Activated CD8-positive, alpha-beta memory T cell treated with anti-CD3 and anti-CD28 coated beads for 48 hours (primary cell): ENCODE results near the gene TBXAS1.
"Not testable (repeated sequence)": the region's sequence is repeated elsewhere in the genome, so short reads cannot be mapped to it uniquely, and the experiment has no call there.

ENCODE experiments used
- DNase-seq, 3 experiments: peaks; one replicate each; pipeline ENCODE4 v3.0.0-alpha.2; 2020; ENCODE audit warnings: low read depth in 2 of 3, low spot score in 2 of 3

Gene TBXAS1

DNA sequence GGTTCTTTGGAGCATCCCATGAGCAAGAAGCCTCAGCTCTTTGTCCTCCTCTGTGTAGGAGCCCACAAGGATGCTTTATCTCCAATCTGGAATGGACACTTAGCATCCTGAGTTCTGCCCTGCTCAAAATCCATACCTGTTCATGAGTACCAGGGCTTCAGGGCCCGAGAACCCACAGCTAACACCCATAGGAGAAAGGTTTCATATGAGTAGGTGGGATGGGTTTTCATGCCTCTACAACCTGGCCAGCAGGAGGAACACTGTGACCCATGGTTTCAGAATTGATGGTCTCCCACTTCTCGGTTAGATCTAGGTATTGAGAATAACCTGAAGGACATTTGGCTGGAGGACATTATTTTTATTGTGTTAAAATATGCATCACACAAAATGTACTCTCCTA, 57.8 kb downstream of the TBXAS1 start:
- DNase-seq = no peak

DNA sequence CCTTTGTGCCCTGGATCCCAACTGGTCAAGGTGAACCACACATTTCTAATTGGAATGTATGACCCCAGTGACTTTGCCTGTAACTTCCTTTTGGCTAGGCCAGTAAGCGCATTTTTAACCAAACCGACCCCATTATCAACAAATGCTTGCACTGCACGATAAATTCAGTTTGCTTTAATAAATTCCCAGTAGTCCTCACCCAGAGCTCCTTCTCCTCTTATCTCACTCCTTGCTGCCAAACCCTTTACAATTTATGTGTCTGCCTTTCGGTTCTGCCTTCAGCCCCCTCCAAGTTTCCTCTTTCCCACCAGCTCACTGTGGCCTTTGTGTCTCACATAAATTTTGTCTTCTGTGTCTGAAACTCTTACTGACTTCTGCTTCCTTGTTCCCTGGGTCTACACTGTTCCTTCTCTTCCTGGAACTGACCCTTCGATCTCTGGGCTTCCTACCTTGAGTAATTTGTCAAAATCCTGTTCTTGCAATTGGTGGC, 59.0 kb downstream of the TBXAS1 start:
- no peak for DNase-seq

DNA sequence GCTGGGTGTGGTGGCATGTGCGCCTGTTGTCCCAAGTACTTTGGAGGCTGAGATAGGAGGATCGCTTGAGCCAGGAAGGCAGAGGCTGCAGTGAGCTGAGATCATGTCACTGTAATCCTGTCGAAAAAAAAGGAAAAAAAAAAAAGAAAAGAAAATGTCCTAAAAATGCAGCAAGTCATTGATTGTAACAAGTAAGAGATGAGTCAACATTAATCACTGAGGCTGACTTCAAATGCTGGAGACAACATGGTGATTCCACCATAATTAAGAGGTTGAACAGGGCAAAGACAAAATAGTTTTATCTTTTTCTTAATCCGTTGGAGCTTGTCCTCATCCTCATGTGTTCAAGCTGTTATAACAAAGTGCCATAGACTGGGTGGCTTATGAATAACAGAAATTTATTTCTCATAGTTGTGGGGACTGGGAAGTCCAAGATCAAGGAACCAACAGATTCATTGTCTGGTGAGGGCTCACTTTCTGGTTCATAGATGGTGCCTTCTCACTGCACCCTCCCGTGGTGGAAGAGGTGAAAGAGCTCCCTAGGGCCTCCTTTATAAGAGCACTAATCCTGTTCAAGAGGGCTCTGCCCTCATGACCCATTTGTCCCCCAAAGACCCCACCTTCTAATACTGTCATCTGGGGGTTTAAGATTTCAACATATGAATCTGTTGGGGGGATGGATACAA, 60.3 kb downstream of the TBXAS1 start:
- no peak for DNase-seq

DNA sequence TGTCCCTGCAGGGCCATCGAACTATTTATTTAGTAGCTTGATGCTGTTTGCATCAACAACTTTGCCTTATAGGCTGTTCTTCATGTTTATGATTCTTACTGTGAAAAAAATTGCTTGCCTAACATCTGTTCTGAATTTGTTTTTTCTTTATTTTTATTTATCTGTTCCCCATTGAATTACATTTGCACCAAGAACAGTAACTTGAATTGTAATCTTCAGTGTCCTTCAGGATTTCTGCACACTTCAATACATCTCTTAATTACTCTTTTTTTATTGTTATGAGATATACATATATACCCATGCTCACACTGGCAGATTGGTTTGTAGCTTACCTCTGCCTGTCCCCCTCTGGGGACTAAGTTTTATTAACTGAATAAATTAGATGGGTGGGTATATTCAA, 64.4 kb downstream of the TBXAS1 start:
- DNase-seq = no peak

DNA sequence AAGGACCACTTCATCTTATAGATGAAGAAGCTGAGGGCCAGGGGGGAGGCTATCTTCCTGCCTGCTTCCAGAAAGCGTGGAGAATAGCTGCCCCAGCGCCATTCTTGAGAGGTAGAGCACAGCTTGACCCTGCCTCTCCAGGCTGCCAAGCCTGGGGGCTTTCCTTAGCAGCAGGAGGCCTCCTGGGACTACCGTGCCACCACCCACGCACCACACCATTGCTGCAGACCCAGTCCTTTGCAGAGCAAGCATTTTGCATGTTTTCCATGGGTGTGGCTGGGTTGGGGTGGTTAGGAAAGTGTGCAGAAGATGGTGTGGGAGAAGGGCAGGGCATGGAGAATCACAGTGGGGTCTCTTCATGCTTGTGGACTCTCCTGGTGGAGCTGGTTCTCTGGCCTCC, 64.9 kb downstream of the TBXAS1 start:
- no peak for DNase-seq

DNA sequence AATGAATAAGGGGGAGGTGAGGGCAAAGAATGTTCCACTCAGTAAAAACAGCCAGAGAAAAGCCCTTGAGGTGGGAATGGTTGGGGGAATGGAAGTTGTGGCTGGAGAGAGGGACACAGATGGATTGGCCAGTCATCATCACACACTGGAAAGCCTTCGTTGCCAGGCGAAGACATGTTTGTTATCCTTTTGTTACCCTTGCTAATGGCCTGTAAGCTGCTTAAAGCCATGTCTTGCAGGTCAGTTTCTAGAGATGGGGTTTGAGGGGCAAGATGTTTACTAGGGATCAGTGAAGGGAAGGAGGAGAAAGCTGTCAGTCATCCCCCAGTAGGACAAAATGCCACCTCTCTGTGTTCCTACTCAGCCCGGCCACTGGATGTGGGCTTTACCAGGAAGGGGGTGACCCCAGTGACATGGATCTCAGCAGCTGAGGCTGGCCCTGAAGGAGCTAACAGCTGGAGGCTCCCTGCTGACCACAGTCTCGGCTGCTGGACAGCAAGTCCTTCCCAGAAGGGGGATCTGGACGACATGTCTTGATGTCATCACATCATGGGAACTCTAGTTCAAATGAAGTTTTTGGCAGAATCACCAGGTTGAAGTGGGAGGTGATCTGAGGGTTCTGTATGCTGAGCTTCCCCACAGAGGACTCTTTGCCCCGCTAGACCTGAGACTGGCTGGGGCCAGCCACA, 66.2 kb downstream of the TBXAS1 start:
- DNase-seq = no peak

DNA sequence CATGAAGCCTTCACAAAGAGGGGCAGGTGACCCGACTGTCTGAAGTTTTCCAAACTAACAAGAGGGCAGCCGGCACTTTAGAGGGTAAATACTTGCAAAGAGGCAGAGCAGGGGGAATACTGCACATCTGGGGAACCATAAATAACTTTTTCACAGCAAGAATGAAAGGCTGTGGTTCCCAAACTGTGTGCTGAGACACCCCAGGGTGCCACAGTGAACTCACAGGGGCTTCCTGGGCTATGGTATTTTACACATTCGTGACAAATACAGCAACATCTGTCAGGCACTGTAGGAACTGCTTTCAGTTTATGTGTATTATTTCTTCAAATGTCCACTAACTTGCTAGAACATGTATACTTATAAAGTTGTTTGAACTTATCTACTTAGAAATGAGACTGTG, 67.2 kb downstream of the TBXAS1 start:
- no peak for DNase-seq

DNA sequence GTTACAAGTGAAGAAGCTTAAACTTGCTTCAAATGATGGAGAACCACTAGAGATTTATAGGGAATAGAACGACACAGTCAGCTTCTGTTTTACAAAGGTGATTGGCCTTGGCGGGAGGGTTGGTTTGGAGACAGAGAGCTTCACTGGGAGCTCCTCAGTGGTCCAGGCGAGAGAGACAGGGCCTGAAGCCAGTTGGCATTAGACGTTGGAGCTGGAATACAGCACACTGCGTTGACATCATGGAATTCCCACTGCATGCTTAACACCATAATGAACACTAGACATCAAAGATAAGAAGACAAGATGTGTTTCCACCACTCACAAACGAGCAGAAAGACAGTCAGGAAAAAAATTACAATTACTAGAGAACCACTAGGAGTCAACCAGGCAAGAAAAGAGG, 67.8 kb downstream of the TBXAS1 start:
- no peak for DNase-seq

DNA sequence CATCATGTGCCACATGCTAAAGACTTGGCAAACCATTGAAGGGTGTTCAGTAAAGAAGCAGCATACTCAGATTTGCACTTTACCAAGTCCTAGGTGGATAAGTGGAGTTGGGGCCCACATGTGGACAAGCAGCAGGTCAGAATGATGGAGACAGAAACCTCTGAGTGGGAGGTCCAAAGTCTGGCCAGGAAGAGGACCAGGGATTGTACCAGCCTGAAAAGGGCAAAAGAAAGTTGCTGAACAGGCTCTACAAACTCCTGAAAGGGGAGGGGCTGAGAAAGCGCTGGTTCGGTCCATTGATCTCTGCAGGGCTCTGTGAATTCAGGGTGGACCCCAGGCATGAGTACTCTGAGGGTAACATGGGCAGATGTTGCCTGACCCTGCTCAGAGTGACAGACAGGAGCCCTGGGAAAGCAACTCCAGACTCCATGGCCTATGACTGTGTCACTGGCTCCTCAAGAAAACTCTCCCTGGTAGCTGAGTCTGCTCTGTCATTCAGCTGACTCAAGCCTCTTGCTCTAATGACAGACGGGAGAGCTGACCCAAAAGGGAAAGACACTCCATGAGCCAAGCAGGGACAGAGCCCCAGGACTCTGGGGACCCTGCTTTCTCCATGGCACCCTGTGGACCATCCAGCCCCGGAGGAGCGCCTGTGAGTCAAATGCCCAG, 68.5 kb downstream of the TBXAS1 start:
- DNase-seq = no peak

DNA sequence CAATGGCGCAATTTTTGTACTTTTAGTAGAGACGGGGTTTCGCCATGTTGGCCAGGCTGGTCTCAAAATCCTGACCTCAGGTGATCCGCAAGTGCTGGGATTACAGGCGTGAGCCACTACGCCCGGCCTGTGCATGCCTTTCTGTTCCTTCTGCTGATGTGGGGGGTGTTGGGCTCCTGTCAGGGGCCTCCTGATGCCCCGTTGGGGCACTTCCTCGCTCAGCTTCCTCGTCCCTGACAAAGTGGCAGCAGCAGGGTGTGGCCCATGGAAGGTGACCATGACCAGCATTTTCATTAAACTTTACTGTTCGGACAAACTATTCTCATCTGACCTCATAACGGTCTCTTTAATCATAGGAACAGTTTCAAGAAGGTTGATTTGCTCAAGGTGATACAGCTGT, 69.4 kb downstream of the TBXAS1 start:
- no peak for DNase-seq

DNA sequence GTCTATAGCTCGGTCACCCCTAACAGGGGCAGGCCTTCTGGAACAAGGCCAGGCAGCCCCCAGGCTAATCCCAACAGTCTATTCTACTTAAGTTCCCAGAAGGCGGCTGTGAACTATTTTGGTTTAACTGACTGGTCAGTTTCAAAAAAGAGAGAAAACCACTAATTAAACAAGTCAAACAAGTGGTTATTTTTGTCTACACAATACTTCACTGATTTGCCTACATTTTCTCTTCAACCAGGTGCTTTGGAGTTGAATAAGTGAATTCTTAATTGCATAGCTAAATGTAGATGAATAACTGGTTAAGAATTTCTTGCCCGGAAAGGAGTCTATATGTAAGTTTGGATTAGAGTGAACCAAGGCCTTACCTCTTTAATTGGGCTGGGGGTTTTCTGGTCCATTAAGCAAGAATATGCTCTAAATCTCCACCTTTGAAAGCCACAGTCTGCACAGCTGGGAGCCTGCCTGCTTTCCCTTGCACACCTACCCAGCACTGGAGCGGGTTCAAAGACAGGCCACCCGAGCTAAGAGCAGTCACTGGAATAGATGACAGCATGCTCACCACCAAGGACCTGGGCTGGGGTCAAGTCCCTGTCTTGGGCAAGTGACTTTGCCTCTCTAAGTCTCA, 70.4 kb downstream of the TBXAS1 start:
- no peak for DNase-seq

DNA sequence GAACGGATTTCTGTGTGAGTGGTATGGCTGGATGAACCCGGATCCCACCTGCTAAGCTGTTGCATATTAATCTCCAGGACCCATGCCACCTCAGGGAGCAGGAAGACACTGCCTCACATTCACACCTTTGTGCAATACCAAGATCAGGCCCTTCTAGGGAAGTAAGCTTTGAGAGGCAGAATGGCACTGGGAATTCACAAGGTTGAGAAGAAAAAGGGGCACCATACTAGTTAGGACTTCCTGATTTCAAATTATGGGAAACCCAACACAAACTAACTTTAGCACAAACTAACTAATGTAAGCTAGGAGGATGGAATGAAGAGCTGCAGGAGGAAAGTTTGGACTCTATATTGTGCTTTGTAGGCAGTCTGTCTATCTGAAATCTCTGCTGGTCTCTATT, 71.3 kb downstream of the TBXAS1 start:
- DNase-seq = no peak

DNA sequence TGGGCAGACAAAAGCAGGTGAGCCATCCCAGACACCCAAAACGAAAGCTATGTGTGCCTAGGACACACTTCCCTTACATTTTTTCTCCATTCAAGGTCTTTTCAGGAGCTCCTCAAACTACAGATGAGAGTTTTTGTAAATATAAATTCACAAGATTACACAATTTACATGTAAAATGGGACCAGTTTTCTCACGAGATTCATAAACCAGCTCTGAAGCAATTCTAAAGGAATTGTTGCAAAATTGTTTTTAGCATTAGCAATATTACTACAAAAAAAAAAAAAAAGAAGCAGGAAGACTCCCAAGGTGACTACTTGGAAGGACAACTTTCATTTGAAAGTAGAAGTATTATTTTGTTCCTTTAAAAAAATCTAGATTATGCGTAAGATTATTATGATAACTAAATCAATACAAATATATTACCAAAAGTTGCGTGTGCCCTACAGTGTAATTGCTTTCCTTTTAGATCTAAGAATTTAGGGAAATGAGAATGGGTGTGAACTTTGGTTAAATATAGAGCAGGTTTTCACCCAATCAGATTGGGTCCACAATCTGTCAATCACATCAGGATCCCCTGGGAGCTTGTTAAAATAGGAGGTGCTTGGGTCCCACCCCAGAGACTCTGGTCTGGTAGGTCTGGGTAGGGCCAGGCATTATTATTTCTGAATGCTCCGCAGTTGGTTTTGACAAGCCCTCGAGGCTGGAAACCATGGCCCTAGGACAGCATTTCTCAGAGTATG, 72.2 kb downstream of the TBXAS1 start:
- DNase-seq = no peak

DNA sequence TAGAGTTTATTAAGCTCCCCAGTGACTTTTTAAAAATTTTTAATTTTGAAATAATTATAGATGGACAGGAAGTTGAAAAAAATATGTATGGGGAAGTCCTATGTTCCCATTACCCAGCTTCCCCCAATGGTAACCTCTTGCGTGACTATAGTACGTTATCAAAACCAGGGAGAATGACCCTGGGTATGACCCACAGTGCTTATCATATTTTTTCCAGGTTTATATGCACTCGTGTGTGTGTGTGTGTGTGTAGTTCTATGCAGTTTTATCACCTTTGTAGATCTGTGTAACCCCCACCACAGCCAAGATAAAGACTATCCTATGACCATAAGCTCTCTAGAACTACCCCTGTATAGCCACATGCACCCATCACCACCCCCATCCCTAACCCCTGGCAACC, 72.8 kb downstream of the TBXAS1 start:
- no peak for DNase-seq

DNA sequence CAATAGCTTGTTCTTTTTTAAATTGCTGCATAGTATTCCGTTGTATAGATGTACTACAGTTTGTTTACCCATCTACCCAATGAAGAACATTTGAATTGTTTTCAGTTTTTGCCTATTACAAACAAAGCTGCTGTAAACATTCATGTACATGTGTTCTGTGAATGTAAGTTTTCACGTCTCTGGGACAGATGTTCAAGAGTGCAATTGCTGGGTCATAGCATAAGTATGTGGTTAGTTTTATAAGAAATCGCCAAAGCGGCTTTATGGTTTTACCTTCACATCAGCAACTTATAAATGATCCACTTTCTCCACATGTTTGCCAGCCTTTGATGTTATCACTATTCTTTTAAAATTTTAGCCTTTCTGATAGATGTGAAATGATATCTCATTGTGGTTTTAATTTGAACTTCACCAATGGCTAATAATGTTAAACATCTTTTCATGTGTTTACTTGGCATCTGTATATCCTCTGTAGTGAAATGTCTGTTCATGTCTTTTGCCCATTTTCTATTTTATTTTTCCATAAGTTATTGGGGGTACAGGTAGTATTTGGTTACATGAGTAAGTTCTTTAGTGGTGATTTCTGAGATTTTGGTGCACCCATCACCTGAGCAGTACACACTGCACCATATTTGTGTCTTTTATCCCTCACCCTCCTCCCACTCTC, 73.5 kb downstream of the TBXAS1 start:
- no peak for DNase-seq

DNA sequence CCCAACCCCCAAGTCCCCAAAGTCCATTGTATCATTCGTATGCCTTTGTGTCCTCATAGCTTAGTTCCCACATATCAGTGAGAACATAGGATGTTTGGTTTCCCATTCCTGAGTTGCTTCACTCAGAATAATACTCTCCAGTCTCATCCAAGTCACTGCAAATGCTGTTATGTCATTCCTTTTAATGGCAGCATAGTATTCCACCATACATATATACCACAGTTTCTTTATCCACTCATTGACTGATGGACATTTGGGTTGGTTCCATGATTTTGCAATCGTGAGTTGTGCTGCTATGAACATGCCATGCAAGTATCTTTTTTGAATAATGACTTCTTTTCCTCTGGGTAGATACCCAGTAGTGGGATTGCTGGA, 74.0 kb downstream of the TBXAS1 start:
- DNase-seq = not testable (repeated sequence)

DNA sequence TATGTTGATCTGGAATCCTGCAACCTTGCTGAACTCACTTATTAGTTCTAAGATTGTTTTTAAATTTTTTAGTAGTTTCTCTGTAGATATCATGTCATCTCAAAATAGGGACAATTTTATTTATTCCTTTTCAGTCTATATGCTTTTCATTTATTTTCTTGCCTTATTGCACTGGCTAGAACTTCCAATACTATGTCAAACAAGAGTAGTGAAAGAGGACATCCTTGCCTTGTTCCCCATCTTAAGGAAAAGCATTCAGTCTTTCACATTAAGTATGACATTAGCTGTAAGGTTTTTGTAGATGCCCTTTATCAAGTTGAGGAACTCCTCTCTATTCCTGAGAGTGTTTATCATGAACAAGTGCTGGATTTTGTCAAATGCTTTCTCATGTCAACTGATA, 77.8 kb downstream of the TBXAS1 start:
- no peak for DNase-seq

DNA sequence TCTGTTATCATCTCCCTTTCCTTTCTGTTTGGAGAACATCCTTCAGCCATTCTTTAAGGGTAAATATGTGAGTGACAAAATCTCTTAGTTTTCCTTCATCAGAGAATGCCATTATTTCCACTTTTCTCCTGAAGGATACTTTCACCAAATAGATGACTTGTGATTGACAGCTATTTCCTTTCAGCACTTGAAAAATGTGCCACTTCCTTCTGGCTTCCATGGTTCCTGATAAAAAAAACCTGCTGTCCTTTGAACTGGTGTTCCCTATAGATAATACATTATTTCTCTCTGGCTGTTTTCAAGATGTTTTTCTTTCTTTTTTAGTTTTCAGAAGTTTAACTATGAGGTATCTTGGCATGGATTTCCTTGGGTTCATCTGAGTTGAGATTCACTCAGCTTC, 79.7 kb downstream of the TBXAS1 start:
- DNase-seq = no peak

DNA sequence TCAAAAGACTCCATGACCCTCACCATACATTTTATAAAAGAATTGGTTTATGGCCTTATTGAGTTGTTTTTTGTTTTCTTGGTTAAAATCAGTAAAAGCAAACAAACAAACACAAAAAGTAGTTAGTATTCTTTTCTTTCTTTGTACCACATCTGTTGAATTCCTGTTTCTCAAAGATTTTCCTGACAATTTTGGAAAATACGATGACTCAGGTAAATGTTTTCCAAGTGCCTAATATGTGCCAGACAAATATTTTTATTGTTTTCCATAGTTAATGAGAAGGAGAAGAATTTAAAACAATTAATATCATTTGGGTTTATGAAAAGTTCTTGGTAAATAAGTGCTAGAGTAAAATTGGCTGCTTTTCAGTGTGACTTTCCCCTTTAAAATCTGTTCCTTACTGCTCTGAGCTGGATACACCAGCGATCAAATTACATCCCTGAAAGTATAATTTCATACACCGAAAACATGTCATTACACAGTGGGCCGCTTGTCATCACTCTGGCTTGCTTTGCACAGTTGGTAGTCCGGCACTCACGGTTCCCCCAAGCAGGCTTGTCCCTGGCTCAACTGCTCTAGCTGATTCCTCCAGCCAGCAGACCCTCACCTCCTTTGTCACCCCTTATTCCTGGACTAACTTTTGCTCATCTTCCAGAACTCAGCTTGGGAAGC, 80.5 kb downstream of the TBXAS1 start:
- no peak for DNase-seq
